Peyer's patch (tissue), 4 donors: ENCODE measurements around the gene ZNF474. TPM values are rescaled to one million over a fixed set of nuclear protein-coding genes. Genes with fewer than 3 reads are reported as not detected.

ENCODE experiments used
- DNase-seq, 3 donors: peaks; one replicate each; pipeline ENCODE4 v3.0.0-alpha.2; 2017 to 2019
- H3K27ac ChIP-seq, 4 donors: fragments of 200-600 bp; sonication (generic); one replicate each; pipeline ENCODE4 v1.5.1; 2016 to 2019
- H3K27me3 ChIP-seq, 2 donors: fragments of 200-600 bp; sonication (generic); one replicate each; pipeline ENCODE4 v1.5.1; 2019
- H3K36me3 ChIP-seq, 3 donors: fragments of 200-600 bp; sonication (generic); one replicate each; pipeline ENCODE4 v1.5.1; 2016 to 2019
- H3K4me1 ChIP-seq, 4 donors: fragments of 200-600 bp; sonication (generic); one replicate each; pipeline ENCODE4 v1.5.1; 2016 to 2019
- H3K4me3 ChIP-seq, 4 donors: fragments of 200-600 bp; sonication (generic); 1 replicate in 3 of 4; 2 replicates in 1 of 4; pipeline ENCODE4 v1.5.1; 2016 to 2019; ENCODE audit warnings: mild to moderate bottlenecking in 1 of 4
- H3K9me3 ChIP-seq, 4 donors: fragments of 200-600 bp; sonication (generic); one replicate each; pipeline ENCODE4 v1.5.1; 2016 to 2019; ENCODE audit warnings: mild to moderate bottlenecking in 1 of 4
- CTCF ChIP-seq, 6 experiments: fragments of 450-650 bp in 4 of 6; fragments of 200-600 bp in 2 of 6; sonication (generic) in 1 of 6; IDR thresholded peaks; one replicate each; pipeline ENCODE4 v1.5.1; 2017 to 2019; ENCODE audit warnings: antibody characterized with exemption in 6 of 6, mild to moderate bottlenecking in 3 of 6, moderate library complexity in 1 of 6
- POLR2A ChIP-seq, 2 donors: fragments of 450-650 bp; IDR thresholded peaks; one replicate each; pipeline ENCODE4 v1.5.1; 2017; ENCODE audit warnings: antibody characterized with exemption in 2 of 2, mild to moderate bottlenecking in 2 of 2, moderate library complexity in 2 of 2
- total RNA-seq, 4 donors: library from RNA; depleted of rRNA; stranded (reverse); fragments of >200 nt; gene quantifications; one replicate each; pipeline ENCODE4 v1.1.0, GENCODE V29; 2016

ZNF474 gene
- total RNA-seq, 4 donors from 2014 or later, result 0.54 TPM; not detected in 3

GRCh38 chr5:122149321-122150090 is 20.2 kb downstream of the ZNF474 start:
- DNase-seq, result no peak
- H3K4me1 ChIP-seq, result no peaks in the 10 kb centered on the region
- H3K27ac ChIP-seq, result peak overlapping the region in 1 of 4 donors; percentile 20
- H3K36me3 ChIP-seq, result no peaks in the 10 kb centered on the region
- no peaks in the 10 kb centered on the region for H3K9me3 ChIP-seq
- no peak overlapping the region for H3K4me3 ChIP-seq
- H3K27me3 ChIP-seq, result no peaks in the 10 kb centered on the region
- TF ChIP-seq POLR2A (IDR thresholded peaks at IDR 0.05), result no peak
- TF ChIP-seq CTCF (IDR thresholded peaks at IDR 0.05), result no peak

- Histone ChIP-seq H3K27ac (peak overlapping the region in 1 of 4 donors; percentile 20), H3K4me3 (no peak overlapping the region), H3K4me1 (no peaks in the 10 kb centered on the region), H3K9me3 (no peaks in the 10 kb centered on the region), H3K36me3 (no peaks in the 10 kb centered on the region), H3K27me3 (no peaks in the 10 kb centered on the region)
- DNase-seq, result no peak
- TF ChIP-seq POLR2A (IDR thresholded peaks at IDR 0.05), result no peak
- TF ChIP-seq CTCF (IDR thresholded peaks at IDR 0.05), result no peak
Observed at GRCh38 chr5:122150215-122150614, 20.9 kb downstream of the ZNF474 start.

GRCh38 chr5:122151640-122152039 is 22.3 kb downstream of the ZNF474 start:
- no peak for TF ChIP-seq CTCF (IDR thresholded peaks at IDR 0.05)
- no peak for TF ChIP-seq POLR2A (IDR thresholded peaks at IDR 0.05)
- no peaks in the 10 kb centered on the region for H3K4me1 ChIP-seq
- no peak for DNase-seq
- H3K9me3 ChIP-seq, result no peaks in the 10 kb centered on the region
- no peak overlapping the region for H3K4me3 ChIP-seq
- H3K27ac ChIP-seq, result peak overlapping the region in 1 of 4 donors; percentile 63
- no peaks in the 10 kb centered on the region for H3K36me3 ChIP-seq
- H3K27me3 ChIP-seq, result no peaks in the 10 kb centered on the region

GRCh38 chr5:122152266-122152900 is 23.0 kb downstream of the ZNF474 start:
- no peak for DNase-seq
- Histone ChIP-seq H3K27ac (peak overlapping the region in 2 of 4 donors; percentile 4 to 63), H3K9me3 (no peaks in the 10 kb centered on the region), H3K27me3 (no peaks in the 10 kb centered on the region), H3K4me3 (no peak overlapping the region), H3K4me1 (no peaks in the 10 kb centered on the region), H3K36me3 (no peaks in the 10 kb centered on the region)
- TF ChIP-seq POLR2A (IDR thresholded peaks at IDR 0.05) (no peak), CTCF (IDR thresholded peaks at IDR 0.05) (no peak)

- Histone ChIP-seq H3K36me3 (no peaks in the 10 kb centered on the region), H3K4me1 (no peaks in the 10 kb centered on the region), H3K27ac (peak overlapping the region in 2 of 4 donors; percentile 4 to 63), H3K27me3 (no peaks in the 10 kb centered on the region), H3K4me3 (no peak overlapping the region), H3K9me3 (no peaks in the 10 kb centered on the region)
- DNase-seq, result no peak
- TF ChIP-seq POLR2A (IDR thresholded peaks at IDR 0.05), result no peak
- TF ChIP-seq CTCF (IDR thresholded peaks at IDR 0.05), result no peak
Observed at GRCh38 chr5:122153230-122153629, 23.9 kb downstream of the ZNF474 start.
